HEK293T (cell line): ENCODE measurements around the gene C3orf52.

Source experiments
- BHLHE40 ChIP-seq: fragments of 450-650 bp; IDR thresholded peaks from 2 replicates; pipeline ENCODE4 v1.6.1; 2016; ENCODE audit warnings: mild to moderate bottlenecking, moderate library complexity, borderline replicate concordance
- CTBP1 ChIP-seq: fragments of 450-650 bp; IDR thresholded peaks from 2 replicates; pipeline ENCODE4 v1.6.1; 2016; ENCODE audit warnings: borderline replicate concordance
- FOXM1 ChIP-seq: fragments of 450-650 bp; IDR thresholded peaks from 2 replicates; pipeline ENCODE4 v1.6.1; 2017; ENCODE audit warnings: mild to moderate bottlenecking, borderline replicate concordance
- HDGF ChIP-seq: fragments of 450-650 bp; IDR thresholded peaks from 2 replicates; pipeline ENCODE4 v1.6.1; 2017; ENCODE audit warnings: antibody characterized with exemption, borderline replicate concordance
- L3MBTL2 ChIP-seq: fragments of 450-650 bp; conservative IDR thresholded peaks from 2 replicates; pipeline ENCODE4 v1.6.1; 2016; ENCODE audit warnings: mild to moderate bottlenecking
- SP1 ChIP-seq: fragments of 450-650 bp; IDR thresholded peaks from 2 replicates; pipeline ENCODE4 v1.6.1; 2017
- TARDBP ChIP-seq: fragments of 450-650 bp; IDR thresholded peaks from 2 replicates; pipeline ENCODE4 v1.6.1; 2016
- ZNF384 ChIP-seq: fragments of 450-650 bp; IDR thresholded peaks from 2 replicates; pipeline ENCODE4 v1.6.1; 2016

GRCh38 chr3:112087746-112088145 is 1.6 kb downstream of the C3orf52 start:
- no peak for TF ChIP-seq CTBP1
- TF ChIP-seq SP1 = no peak
- no peak for TF ChIP-seq FOXM1
- TF ChIP-seq TARDBP = no peak
- no peak for TF ChIP-seq L3MBTL2
- no peak for TF ChIP-seq ZNF384
- no peak for TF ChIP-seq BHLHE40
- no peak for TF ChIP-seq HDGF
